Aorta (tissue), 5 donors: ENCODE results near the gene PDCD1. TPM values are rescaled to one million over a fixed set of nuclear protein-coding genes. Genes with fewer than 3 reads are reported as not detected.

Experiments
- ATAC-seq: fragments of 200-7000 bp; cut with Tn5 transposase; one replicate; pipeline ENCODE4 v1.9.1; 2022; ENCODE audit warnings: moderate library complexity; ENCODE audit not compliant: low FRiP score
- DNase-seq, 2 donors: peaks; one replicate each; pipeline ENCODE4 v3.0.0-alpha.2; 2020
- H3K27ac ChIP-seq, 2 donors: one replicate each; pipeline ENCODE4 v1.5.1; 2013; ENCODE audit warnings: low read length in 2 of 2, mild to moderate bottlenecking in 2 of 2, moderate library complexity in 2 of 2, control low read depth in 1 of 2, inconsistent platforms in 1 of 2, low read depth in 1 of 2
- H3K27me3 ChIP-seq, 2 donors: one replicate each; pipeline ENCODE4 v1.6.1; 2013; ENCODE audit warnings: control low read depth in 1 of 2, low read length in 1 of 2, mild to moderate bottlenecking in 1 of 2, moderate library complexity in 1 of 2; ENCODE audit not compliant: insufficient read depth in 2 of 2, control insufficient read depth in 1 of 2
- H3K36me3 ChIP-seq, 2 donors: one replicate each; pipeline ENCODE4 v1.6.1; 2013; ENCODE audit warnings: control low read depth in 1 of 2, low read length in 1 of 2, mild to moderate bottlenecking in 1 of 2; ENCODE audit not compliant: insufficient read depth in 2 of 2, control insufficient read depth in 1 of 2
- H3K4me1 ChIP-seq, 2 donors: one replicate each; pipeline ENCODE4 v1.6.1; 2013; ENCODE audit warnings: low read length in 2 of 2, control low read depth in 1 of 2, mild to moderate bottlenecking in 1 of 2, moderate library complexity in 1 of 2; ENCODE audit not compliant: insufficient read depth in 2 of 2, control insufficient read depth in 1 of 2
- H3K4me3 ChIP-seq, 2 donors: one replicate each; pipeline ENCODE4 v1.5.1; 2013; ENCODE audit warnings: low read length in 2 of 2, control low read depth in 1 of 2, mild to moderate bottlenecking in 1 of 2
- H3K9me3 ChIP-seq: one replicate; pipeline ENCODE4 v1.6.1; 2013; ENCODE audit warnings: mild to moderate bottlenecking, low read length; ENCODE audit not compliant: control insufficient read depth
- WGBS, 2 donors: extraction: QIAGEN DNeasy Blood & Tissue Kit; methylation state at CpG; one replicate each; pipeline ENCODE4 v1.1.7; 2013; 5-methylcytosine and 5-hydroxymethylcytosine counted together
- intact Hi-C, 2 donors: fragments of 100-400 bp; cut with DNase I; formaldehyde crosslinking; loops; one replicate each; pipeline versions ENCODE4 v1.14.2 to v1.15.0; 2022
- polyA plus RNA-seq, 2 donors: library from polyadenylated mRNA; stranded (reverse); fragments of 200-250 nt; gene quantifications; one replicate each; pipeline ENCODE4 v1.2.3, GENCODE V29; 2013
- total RNA-seq, 2 donors: library from RNA; stranded (reverse); fragmentation: NEBNext Ultra II Directional; extraction: Animal tissue kit (Norgen Biotek cat#: 25700); gene quantifications; one replicate each; pipeline ENCODE4 v1.2.1, GENCODE V29; 2021
- donor health status: healthy with polysubstance abuse.
- donor health status: Bipolar disorder and iron deficiency.
- donor health status: DM: no; HTN: no; CAD: no.
- donor health status: DM: no; HTN: no; CAD: no.
- donor health status: DM: yes; HTN: yes; CAD: no.

Gene PDCD1
- total and polyA plus RNA-seq, 4 donors = 0.39 to 0.75 TPM; not detected in 2

DNA sequence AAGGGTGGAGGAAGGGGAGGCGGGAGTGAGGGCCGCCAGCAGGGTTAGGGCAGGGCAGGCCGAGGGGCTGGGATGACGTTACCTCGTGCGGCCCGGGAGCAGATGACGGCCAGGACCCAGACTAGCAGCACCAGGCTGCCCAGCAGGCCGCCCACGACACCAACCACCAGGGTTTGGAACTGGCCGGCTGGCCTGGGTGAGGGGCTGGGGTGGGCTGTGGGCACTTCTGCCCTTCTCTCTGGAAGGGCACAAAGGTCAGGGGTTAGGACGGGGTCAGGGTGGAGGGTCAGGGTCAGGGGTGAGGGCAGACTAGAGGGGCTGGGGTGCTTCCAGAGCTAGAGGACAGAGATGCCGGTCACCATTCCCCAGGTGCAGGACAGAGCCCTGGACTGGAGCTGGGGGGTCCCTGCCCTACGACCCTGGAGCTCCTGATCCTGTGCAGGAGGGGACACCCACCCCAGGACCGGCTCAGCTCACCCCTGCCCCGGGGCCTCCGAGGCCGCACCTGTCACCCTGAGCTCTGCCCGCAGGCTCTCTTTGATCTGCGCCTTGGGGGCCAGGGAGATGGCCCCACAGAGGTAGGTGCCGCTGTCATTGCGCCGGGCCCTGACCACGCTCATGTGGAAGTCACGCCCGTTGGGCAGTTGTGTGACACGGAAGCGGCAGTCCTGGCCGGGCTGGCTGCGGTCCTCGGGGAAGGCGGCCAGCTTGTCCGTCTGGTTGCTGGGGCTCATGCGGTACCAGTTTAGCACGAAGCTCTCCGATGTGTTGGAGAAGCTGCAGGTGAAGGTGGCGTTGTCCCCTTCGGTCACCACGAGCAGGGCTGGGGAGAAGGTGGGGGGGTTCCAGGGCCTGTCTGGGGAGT is 6.3 kb downstream of the PDCD1 start:
- Histone ChIP-seq H3K4me1 (no peaks in the 10 kb centered on the region), H3K36me3 (no peaks in the 10 kb centered on the region), H3K27ac (no peak overlapping the region), H3K9me3 (no peaks in the 10 kb centered on the region), H3K27me3 (no peaks in the 10 kb centered on the region), H3K4me3 (no peak overlapping the region)
- ATAC-seq = peak; percentile 10
- intact Hi-C loops = no loop called here
- peak; percentile 53 to 70 for DNase-seq
- WGBS, 2 donors = 94 to 95% methylated on average over 39 of the region's 39 CpGs

DNA sequence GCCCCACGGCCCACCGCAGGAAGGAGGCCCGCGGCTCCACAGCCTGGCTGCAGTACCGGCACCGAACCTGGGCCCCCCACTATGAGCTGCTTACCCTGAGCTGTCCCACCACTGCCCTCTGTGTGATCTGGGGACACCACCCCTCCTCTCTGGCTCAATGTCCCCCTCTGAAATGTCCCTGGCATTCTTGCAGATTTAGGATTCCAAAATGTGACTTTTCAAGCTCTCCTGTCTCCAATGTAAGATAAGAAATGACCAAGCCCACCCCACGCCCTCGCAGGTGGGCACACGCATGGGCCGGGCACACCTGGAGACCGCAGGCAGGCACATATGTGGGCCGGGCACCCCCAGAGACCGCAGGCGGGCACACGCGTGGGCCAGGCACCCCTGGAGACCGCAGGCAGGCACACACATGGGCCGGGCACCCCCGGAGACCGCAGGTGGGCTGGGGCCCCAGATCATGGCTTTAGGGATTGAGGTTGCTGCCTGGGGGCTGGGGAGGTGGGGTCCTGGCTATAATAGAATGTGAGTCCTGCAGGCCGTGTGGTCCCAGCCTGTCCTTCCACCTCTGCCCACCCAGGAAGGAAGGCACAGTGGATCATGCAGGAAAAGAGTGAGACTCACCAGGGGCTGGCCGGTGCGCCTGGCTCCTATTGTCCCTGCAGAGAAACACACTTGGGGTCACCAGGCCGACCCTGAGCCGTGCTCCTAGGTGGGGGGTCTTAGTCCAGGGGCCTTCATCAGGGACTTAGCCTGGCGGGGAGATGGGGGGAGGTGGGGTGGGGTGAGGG is 7.2 kb downstream of the PDCD1 start:
- Histone ChIP-seq H3K4me1 (no peaks in the 10 kb centered on the region), H3K27me3 (no peaks in the 10 kb centered on the region), H3K9me3 (no peaks in the 10 kb centered on the region), H3K36me3 (no peaks in the 10 kb centered on the region), H3K27ac (no peak overlapping the region), H3K4me3 (no peak overlapping the region)
- DNase-seq (peak in 1 of 2 donors; percentile 61), ATAC-seq (no peak)
- 96 to 97% methylated on average over 22 to 26 of the region's 26 CpGs for WGBS, 2 donors
- intact Hi-C loops = no loop called here

DNA sequence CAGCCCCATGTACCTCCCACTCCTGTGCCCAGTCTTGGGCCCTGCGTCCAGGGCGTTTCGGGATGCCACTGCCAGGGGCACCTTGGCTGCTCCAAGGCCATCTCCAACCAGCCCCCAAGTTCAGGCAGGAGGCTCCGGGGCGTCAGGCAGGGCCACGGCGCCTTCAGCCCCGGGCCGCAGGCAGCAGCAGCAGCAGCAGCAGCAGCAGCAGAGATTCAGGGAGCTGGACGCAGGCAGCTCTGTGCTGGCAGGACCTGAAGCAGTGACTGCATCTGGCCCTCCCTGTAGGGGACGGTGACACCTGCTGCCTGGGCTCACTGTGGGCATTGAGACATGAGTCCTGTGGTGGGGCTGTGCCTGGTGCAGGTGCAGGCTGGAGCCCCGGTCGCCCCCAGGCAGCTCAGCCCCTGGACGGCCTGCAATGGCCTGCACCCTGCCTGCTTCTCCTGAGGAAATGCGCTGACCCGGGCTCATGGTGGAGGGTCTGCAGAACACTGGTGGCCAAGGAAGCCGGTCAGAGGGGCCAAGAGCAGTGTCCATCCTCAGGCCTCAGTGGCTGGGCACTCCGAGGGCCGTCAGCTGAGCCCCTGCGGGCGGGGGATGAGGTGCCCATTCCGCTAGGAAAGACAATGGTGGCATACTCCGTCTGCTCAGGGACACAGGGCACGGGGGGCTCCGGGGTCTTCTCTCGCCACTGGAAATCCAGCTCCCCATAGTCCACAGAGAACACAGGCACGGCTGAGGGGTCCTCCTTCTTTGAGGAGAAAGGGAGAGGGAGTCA is 8.0 kb downstream of the PDCD1 start:
- no peaks in the 10 kb centered on the region for H3K9me3 ChIP-seq
- DNase-seq (peak in 1 of 2 donors; percentile 65), ATAC-seq (peak; percentile 8)
- no peaks in the 10 kb centered on the region for H3K4me1 ChIP-seq
- H3K4me3 ChIP-seq = no peak overlapping the region
- 94 to 97% methylated on average over 27 of the region's 27 CpGs for WGBS, 2 donors
- no peak overlapping the region for H3K27ac ChIP-seq
- intact Hi-C loops = no loop called here
- H3K27me3 ChIP-seq = no peaks in the 10 kb centered on the region
- H3K36me3 ChIP-seq = no peaks in the 10 kb centered on the region

DNA sequence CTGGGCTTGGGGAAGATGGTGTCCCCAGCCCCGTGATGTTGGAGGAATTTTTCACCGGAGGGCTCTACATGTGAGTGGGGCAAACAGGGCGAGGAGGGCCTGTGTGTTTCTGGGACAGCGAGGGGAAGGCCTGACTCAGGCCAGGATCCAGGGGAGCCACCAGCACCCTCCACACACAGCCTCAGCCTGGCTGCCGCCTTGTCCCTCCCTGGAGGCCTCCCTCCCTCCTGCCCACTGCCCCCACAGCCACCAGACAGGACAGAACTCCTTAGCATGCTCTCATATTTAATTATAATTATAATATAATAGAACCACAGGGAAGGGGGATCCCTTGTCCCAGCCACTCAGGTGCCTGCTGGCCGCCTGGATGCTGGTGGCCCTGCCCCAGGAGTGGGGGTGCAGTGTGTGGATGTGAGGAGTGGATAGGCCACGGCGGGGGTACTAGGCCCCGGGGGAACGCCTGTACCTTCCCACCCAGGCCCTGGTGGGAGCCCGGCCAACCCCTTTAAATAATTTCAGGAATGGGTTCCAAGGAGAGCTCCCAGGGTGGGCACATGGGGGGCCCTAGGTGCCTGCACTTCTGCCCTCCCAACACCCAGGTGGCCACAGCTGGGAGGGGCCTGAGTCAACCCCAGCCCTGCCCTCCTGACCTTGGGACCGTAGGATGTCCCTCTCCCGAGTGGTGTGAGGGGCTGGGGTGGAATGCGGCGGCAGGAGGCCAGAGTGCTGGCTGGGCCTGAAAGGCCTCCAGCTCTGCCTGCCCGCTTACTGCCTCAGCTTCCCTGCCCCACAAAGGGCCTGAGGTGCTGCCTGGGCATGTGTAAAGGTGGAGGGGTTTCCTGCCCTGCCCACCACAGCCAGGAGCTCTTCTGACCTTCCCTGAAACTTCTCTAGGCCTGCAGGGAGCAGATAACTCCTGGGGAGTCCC is 8.8 kb downstream of the PDCD1 start:
- no peak for ATAC-seq
- Histone ChIP-seq H3K27ac (no peak overlapping the region), H3K4me1 (no peaks in the 10 kb centered on the region), H3K36me3 (no peaks in the 10 kb centered on the region), H3K9me3 (no peaks in the 10 kb centered on the region), H3K4me3 (no peak overlapping the region), H3K27me3 (no peaks in the 10 kb centered on the region)
- WGBS, 2 donors = 94 to 96% methylated on average over 16 of the region's 16 CpGs
- DNase-seq = peak in 1 of 2 donors; percentile 72
- intact Hi-C loops = no loop called here

DNA sequence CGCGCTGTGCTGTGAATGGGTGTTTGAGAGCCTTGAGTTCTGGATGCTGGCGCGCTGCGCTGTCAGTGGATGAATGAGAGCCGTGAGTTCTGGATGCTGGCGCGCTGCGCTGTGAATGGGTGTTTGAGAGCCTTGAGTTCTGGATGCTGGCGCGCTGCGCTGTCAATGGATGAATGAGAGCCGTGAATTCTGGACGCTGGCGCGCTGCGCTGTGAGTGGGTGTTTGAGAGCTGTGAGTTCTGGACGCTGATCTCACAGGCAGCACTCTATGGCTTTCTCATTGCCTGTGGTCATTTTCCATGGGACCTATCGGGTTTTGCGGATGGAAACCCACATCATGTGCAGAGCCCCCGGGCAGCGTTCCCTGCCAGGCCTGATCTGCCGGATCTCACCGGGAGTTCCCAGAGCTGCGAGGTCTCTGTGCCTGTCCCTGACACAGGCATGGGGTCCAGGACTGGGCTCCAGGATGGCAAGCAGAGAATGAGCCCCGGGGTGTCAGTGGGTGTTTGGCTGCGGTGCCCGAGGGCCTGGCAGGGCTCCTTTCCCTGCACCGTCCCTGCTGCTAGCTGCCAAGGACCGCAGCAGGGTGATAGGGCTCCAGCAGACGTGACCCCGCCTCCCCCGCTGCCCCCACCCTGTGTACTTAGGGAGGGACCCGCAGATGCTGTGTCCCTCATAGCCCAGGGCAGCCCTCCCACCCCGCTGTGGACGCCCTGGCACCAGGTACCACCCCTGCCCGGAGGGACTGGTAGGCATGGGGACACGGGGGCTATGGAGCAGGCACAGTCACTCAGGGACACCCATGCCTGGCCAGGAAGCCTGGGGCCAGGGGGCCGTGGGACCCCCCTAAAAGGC is 9.7 kb downstream of the PDCD1 start:
- no peak overlapping the region for H3K4me3 ChIP-seq
- H3K9me3 ChIP-seq = no peaks in the 10 kb centered on the region
- H3K27me3 ChIP-seq = no peaks in the 10 kb centered on the region
- intact Hi-C loops = no loop called here
- no peak overlapping the region for H3K27ac ChIP-seq
- WGBS, 2 donors = 81 to 83% methylated on average over 39 of the region's 39 CpGs
- ATAC-seq (no peak), DNase-seq (peak in 1 of 2 donors; percentile 64)
- no peaks in the 10 kb centered on the region for H3K36me3 ChIP-seq
- no peaks in the 10 kb centered on the region for H3K4me1 ChIP-seq

DNA sequence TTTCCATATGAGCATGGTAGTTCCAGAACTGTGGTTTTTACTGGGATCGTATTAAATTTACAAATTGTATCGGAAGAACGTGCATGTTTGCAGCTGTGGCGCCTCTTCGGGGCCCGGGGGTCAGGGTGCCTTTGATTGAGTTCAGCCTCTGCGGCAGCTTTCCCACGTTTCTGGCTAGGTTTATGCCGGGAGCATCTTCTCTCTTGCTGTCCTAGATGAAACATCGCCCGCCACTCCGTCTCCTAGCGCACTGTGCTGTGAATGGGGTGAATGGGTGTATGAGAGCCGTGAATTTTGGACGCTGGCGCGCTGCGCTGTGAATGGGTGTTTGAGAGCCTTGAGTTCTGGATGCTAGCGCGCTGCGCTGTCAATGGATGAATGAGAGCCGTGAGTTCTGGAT is 12.3 kb downstream of the PDCD1 start:
- intact Hi-C loops = no loop called here
- DNase-seq = no peak
- H3K9me3 ChIP-seq = no peaks in the 10 kb centered on the region
- no peaks in the 10 kb centered on the region for H3K4me1 ChIP-seq
- ATAC-seq = no peak
- H3K27me3 ChIP-seq = no peaks in the 10 kb centered on the region
- H3K36me3 ChIP-seq = no peaks in the 10 kb centered on the region
- 91 to 94% methylated on average over 22 of the region's 22 CpGs for WGBS, 2 donors
- H3K4me3 ChIP-seq = no peak overlapping the region
- H3K27ac ChIP-seq = no peak overlapping the region

DNA sequence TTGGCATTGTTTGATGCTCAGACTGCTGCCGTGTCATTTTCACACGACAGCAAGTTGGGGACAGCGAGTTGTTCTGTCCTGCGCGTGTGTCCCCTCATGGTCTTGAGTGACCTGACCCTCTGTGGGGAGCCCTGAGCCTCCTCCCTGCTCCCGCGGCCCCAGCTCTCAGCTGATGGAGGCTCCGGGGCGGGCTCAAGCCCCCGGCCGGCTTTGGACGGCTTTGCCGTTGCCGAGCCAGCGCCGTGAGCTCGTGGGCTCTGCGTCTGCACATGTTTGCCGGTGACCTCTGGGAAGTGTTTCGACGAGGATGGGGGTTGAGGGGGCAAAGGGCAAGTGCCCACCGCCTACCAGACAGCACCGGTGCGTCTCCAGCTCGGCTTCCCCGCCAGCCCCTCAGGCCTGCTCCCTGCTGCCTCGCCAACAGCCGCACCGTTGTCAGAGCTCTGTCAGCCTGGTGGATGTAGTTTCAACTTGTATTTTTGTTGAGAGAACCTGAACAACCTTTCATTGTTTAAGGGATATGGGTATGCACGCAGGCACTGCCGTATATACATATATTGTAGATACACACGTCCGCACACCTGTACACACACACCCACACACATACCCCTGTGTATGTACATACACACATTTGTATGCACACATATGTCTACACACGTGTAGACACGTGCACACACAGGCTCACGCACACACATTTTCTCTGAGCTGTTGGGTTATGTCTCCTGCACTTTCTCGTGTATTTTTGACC is 13.7 kb downstream of the PDCD1 start:
- peak; percentile 44 to 72 for DNase-seq
- no peak overlapping the region for H3K27ac ChIP-seq
- no peaks in the 10 kb centered on the region for H3K9me3 ChIP-seq
- ATAC-seq = peak; percentile 12
- H3K36me3 ChIP-seq = no peaks in the 10 kb centered on the region
- H3K27me3 ChIP-seq = no peaks in the 10 kb centered on the region
- no peaks in the 10 kb centered on the region for H3K4me1 ChIP-seq
- H3K4me3 ChIP-seq = no peak overlapping the region
- intact Hi-C loops = no loop called here
- 82 to 86% methylated on average over 37 of the region's 37 CpGs for WGBS, 2 donors
